B cell (primary cell): ENCODE measurements around the gene SCRN3. TPM values are rescaled to one million over a fixed set of nuclear protein-coding genes. Genes with fewer than 3 reads are reported as not detected.
"Not testable (repeated sequence)": the region's sequence is repeated elsewhere in the genome, so short reads cannot be mapped to it uniquely, and the experiment has no call there.

Source experiments
- ATAC-seq: fragments of 200-7000 bp; cut with Tn5 transposase; one replicate; pipeline ENCODE4 v1.10.0; 2021; ENCODE audit warnings: low read depth, mild to moderate bottlenecking, moderate number of reproducible peaks, moderate library complexity
- CTCF ChIA-PET: fragments of 350-600 bp; sonication (Branson Sonifier 250); formaldehyde crosslinking; loops from one replicate; lab custom pipeline; 2021; ENCODE audit warnings: antibody characterized with exemption, inconsistent platforms; lab: Charles Lee
- POLR2A ChIA-PET: fragments of 350-600 bp; sonication (Branson Sonifier 250); formaldehyde crosslinking; loops from one replicate; lab custom pipeline; 2021; ENCODE audit warnings: antibody characterized with exemption; lab: Charles Lee
- DNase-seq: peaks from one replicate; pipeline ENCODE4 v3.0.0; 2013
- H2AFZ ChIP-seq: 2 replicates; pipeline ENCODE4 v1.6.1; 2012; ENCODE audit warnings: mild to moderate bottlenecking, low read depth, low read length; ENCODE audit not compliant: insufficient read depth, poor library complexity, severe bottlenecking
- H3K27ac ChIP-seq, 2 donors: 1 replicate in 1 of 2; 2 replicates in 1 of 2; pipeline ENCODE4 v1.5.1; 2012 to 2013; ENCODE audit warnings: low read length in 2 of 2, mild to moderate bottlenecking in 2 of 2, moderate library complexity in 1 of 2
- H3K27me3 ChIP-seq, 4 experiments: fragments of 200-600 bp in 1 of 4; sonication (generic) in 1 of 4; replicated peaks in 1 of 4; 1 replicate in 2 of 4; 2 replicates in 2 of 4; pipeline versions ENCODE4 v1.6.1 to v1.7.0; 2013 to 2016; ENCODE audit warnings: low read length in 3 of 4, mild to moderate bottlenecking in 2 of 4, mixed read lengths in 1 of 4, moderate library complexity in 1 of 4; ENCODE audit not compliant: insufficient read depth in 4 of 4, control insufficient read depth in 3 of 4; ENCODE audit errors: control extremely low read depth in 1 of 4
- H3K36me3 ChIP-seq, 2 experiments: replicated peaks in 1 of 2; 1 replicate in 1 of 2; 2 replicates in 1 of 2; pipeline versions ENCODE4 v1.6.1 to v1.7.1; 2013; ENCODE audit warnings: low read length in 1 of 2; ENCODE audit not compliant: insufficient read depth in 2 of 2, control insufficient read depth in 1 of 2; ENCODE audit errors: control extremely low read depth in 1 of 2, extremely low read depth in 1 of 2
- H3K4me1 ChIP-seq, 2 donors: fragments of 200-600 bp in 1 of 2; sonication (generic) in 1 of 2; 1 replicate in 1 of 2; 2 replicates in 1 of 2; pipeline versions ENCODE4 v1.5.1 to v1.6.1; 2013 to 2017; ENCODE audit warnings: low read length in 2 of 2; ENCODE audit not compliant: control insufficient read depth in 2 of 2, insufficient read depth in 2 of 2
- H3K4me2 ChIP-seq: replicated peaks from 2 replicates; pipeline ENCODE3; 2012; ENCODE audit warnings: mild to moderate bottlenecking, low read depth, low read length; ENCODE audit not compliant: poor library complexity, severe bottlenecking
- H3K4me3 ChIP-seq, 5 experiments: fragments of 200-600 bp in 1 of 5; sonication (generic) in 1 of 5; 1 replicate in 3 of 5; 2 replicates in 2 of 5; pipeline versions ENCODE4 v1.5.1 to v1.7.0; 2011 to 2016; ENCODE audit warnings: low read length in 4 of 5, mild to moderate bottlenecking in 4 of 5, low read depth in 2 of 5, control low read depth in 1 of 5, moderate library complexity in 1 of 5; ENCODE audit not compliant: insufficient read depth in 1 of 5; ENCODE audit errors: control extremely low read depth in 1 of 5, extremely low read depth in 1 of 5
- H3K79me2 ChIP-seq: fragments of 200-600 bp; sonication (generic); one replicate; pipeline ENCODE4 v1.6.0; 2016; ENCODE audit warnings: low read length; ENCODE audit not compliant: control insufficient read depth, insufficient read depth
- H3K9ac ChIP-seq: fragments of 200-600 bp; sonication (generic); 2 replicates; pipeline ENCODE4 v1.6.1; 2017; ENCODE audit warnings: mild to moderate bottlenecking, low read length, moderate library complexity
- H3K9me3 ChIP-seq, 3 donors: one replicate each; pipeline versions ENCODE4 v1.6.1 to v1.7.1; 2013; ENCODE audit warnings: low read length in 2 of 3; ENCODE audit not compliant: control insufficient read depth in 2 of 3, insufficient read depth in 1 of 3; ENCODE audit errors: control extremely low read depth in 1 of 3
- H4K20me1 ChIP-seq: 2 replicates; pipeline ENCODE4 v1.6.0; 2012; ENCODE audit warnings: mild to moderate bottlenecking, low read length; ENCODE audit not compliant: insufficient read depth, control insufficient read depth, poor library complexity, severe bottlenecking
- H3K27ac Mint-ChIP-seq: one replicate; pipeline ENCODE4 v1.8.0; 2021; ENCODE audit warnings: mixed read lengths
- H3K27me3 Mint-ChIP-seq: one replicate; pipeline ENCODE4 v1.8.0; 2021; ENCODE audit warnings: mixed read lengths
- H3K4me1 Mint-ChIP-seq: one replicate; pipeline ENCODE4 v1.8.0; 2021; ENCODE audit warnings: mixed read lengths
- H3K4me3 Mint-ChIP-seq: one replicate; pipeline ENCODE4 v1.8.0; 2021; ENCODE audit warnings: mixed read lengths
- H3K9me3 Mint-ChIP-seq: one replicate; pipeline ENCODE4 v1.8.0; 2022; ENCODE audit warnings: mixed read lengths; ENCODE audit not compliant: insufficient read depth
- EZH2 ChIP-seq: IDR thresholded peaks from 2 replicates; pipeline ENCODE4 v1.6.1; 2012; ENCODE audit warnings: borderline replicate concordance, low read depth, mild to moderate bottlenecking, moderate library complexity, low read length; ENCODE audit not compliant: insufficient read depth, poor library complexity, severe bottlenecking
- WGBS: methylation state at CpG from one replicate; pipeline ENCODE4 v1.1.5; 2013; ENCODE audit warnings: missing lambda C conversion rate; ENCODE audit not compliant: insufficient coverage; 5-methylcytosine and 5-hydroxymethylcytosine counted together
- intact Hi-C: fragments of 100-400 bp; cut with micrococcal nuclease; formaldehyde crosslinking; loops from one replicate; pipeline ENCODE4 v1.10.0; 2022
- polyA plus RNA-seq: library from polyadenylated mRNA; depleted of rRNA; stranded (reverse); fragments of >200 nt; gene quantifications from 2 replicates; pipeline ENCODE4 v1.2.3, GENCODE V29; 2012
- total RNA-seq, 2 donors: library from RNA; stranded (reverse); fragments of 120-200 nt in 1 of 2; gene quantifications; 1 replicate in 1 of 2; 2 replicates in 1 of 2; pipeline versions ENCODE4 v1.2.3 to v1.2.4, GENCODE V29; 2013 to 2022
- TF ChIP-seq, protein P1 (sequence below): fragments of 200-600 bp; IDR thresholded peaks from one replicate; pipeline ENCODE4 v1.8.0; 2022; ENCODE audit warnings: antibody characterized with exemption, mild to moderate bottlenecking

The SCRN3 gene
- total and polyA plus RNA-seq, 2 donors (not counting 1 experiment from before 2014, with no cell fraction given) = 9.8 to 21.6 TPM

DNA sequence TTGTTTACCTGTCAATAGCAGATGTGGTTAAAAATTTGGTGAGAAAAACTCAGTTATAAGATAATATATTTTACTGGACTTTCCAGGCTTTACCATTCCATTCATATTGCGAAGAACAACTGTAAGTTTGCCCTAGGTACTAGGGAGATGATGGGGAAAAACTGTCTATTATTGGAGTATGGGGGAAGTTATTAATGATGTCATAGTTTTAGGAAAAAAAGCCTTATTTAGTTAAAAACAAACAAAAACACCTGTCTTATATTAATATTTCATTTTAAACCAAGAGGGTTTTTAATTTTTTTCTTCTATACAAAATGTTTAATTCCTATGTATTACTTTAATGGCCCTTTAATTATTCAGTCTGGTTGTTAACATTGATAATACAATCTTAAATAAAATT lies 42.5 kb upstream of the SCRN3 start:
- no peak overlapping the region for H3K9ac ChIP-seq
- CTCF ChIA-PET = no interaction called here

DNA sequence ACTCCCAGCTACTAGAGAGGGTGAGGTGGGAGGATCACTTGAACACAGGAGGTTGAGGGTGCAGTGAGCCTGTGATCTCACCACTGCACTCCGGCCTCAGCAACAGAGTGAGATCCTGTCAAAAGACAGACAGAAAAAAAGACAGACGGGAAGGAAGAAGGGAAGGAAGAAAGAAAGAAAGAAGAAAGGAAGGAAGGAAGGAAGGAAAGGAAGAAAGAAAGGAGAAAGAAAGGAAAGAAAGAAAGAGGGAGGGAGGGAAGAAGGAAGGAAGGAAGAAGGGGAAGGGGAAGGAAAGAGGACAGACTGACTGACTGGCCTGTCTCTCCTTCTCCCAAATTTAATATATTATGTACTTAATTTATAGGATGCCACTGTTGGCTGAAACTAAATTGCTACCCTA lies 39.2 kb upstream of the SCRN3 start:
- Mint-ChIP-seq H3K4me1 (no peaks in the 10 kb centered on the region), H3K27me3 (no peaks in the 10 kb centered on the region), H3K4me3 (no peak overlapping the region), H3K27ac (no peak overlapping the region), H3K9me3 (no peaks in the 10 kb centered on the region)
- ATAC-seq = no peak
- Histone ChIP-seq H3K9ac (no peak overlapping the region), H3K4me2 (no peak overlapping the region), H2AFZ (no peak overlapping the region), H4K20me1 (peaks cover 10% of the 10 kb centered on the region), H3K27ac (no peak overlapping the region), H3K79me2 (no peaks in the 10 kb centered on the region), H3K27me3 (no peaks in the 10 kb centered on the region), H3K36me3 (peaks cover 7% of the 10 kb centered on the region in 2 experiments), H3K4me3 (no peak overlapping the region), H3K4me1 (no peaks in the 10 kb centered on the region), H3K9me3 (no peaks in the 10 kb centered on the region)
- WGBS = 94% methylated on average over 2 of the region's 2 CpGs
- POLR2A ChIA-PET = no interaction called here
- CTCF ChIA-PET = no interaction called here
- DNase-seq = no peak
- TF ChIP-seq EZH2 = no peak
- TF ChIP-seq, protein P1, sequence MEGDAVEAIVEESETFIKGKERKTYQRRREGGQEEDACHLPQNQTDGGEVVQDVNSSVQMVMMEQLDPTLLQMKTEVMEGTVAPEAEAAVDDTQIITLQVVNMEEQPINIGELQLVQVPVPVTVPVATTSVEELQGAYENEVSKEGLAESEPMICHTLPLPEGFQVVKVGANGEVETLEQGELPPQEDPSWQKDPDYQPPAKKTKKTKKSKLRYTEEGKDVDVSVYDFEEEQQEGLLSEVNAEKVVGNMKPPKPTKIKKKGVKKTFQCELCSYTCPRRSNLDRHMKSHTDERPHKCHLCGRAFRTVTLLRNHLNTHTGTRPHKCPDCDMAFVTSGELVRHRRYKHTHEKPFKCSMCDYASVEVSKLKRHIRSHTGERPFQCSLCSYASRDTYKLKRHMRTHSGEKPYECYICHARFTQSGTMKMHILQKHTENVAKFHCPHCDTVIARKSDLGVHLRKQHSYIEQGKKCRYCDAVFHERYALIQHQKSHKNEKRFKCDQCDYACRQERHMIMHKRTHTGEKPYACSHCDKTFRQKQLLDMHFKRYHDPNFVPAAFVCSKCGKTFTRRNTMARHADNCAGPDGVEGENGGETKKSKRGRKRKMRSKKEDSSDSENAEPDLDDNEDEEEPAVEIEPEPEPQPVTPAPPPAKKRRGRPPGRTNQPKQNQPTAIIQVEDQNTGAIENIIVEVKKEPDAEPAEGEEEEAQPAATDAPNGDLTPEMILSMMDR = no peak
- intact Hi-C loops = no loop called here

More for the DNA sequence above, 42.5 kb upstream of the SCRN3 start:
- Histone ChIP-seq H3K27me3 (no peaks in the 10 kb centered on the region), H3K4me3 (no peak overlapping the region), H3K4me2 (no peak overlapping the region), H3K9me3 (no peaks in the 10 kb centered on the region), H3K36me3 (peaks cover 4 to 12% of the 10 kb centered on the region in 2 experiments), H3K79me2 (no peaks in the 10 kb centered on the region), H4K20me1 (peaks cover 10% of the 10 kb centered on the region), H2AFZ (no peak overlapping the region), H3K27ac (no peak overlapping the region), H3K4me1 (no peaks in the 10 kb centered on the region)
- H3K27ac Mint-ChIP-seq = no peak overlapping the region
- TF ChIP-seq, protein P1 = no peak
- no peak for TF ChIP-seq EZH2
- H3K27me3 Mint-ChIP-seq = no peaks in the 10 kb centered on the region
- H3K4me3 Mint-ChIP-seq = no peak overlapping the region
- POLR2A ChIA-PET = no interaction called here
- intact Hi-C loops = no loop called here
- ATAC-seq (no peak), DNase-seq (no peak)
- no peaks in the 10 kb centered on the region for H3K9me3 Mint-ChIP-seq
- no peaks in the 10 kb centered on the region for H3K4me1 Mint-ChIP-seq
- WGBS = no CpG with 5 or more reads among the region's 1 CpG

DNA sequence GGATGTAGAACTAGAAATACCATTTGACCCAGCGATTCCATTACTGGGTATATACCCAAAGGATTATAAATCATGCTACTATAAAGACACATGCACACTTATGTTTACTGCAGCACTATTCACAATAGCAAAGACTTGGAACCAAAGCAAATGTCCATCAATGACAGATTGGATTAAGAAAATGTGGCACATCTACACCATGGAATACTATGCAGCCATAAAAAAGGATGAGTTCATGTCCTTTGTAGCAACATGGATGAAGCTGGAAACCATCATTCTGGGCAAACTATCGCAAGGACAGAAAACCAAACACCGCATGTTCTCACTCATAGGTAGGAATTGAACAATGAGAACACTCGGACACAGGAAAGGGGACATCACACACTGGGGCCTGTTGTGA lies 35.9 kb upstream of the SCRN3 start:
- H3K4me3 ChIP-seq, H3K4me1 Mint-ChIP-seq, ATAC-seq, CTCF ChIA-PET, POLR2A ChIA-PET, intact Hi-C loops, H3K4me1 ChIP-seq, H3K79me2 ChIP-seq, H2AFZ ChIP-seq, H3K9me3 ChIP-seq, H3K27ac Mint-ChIP-seq, H3K9ac ChIP-seq, H3K4me2 ChIP-seq, H3K27ac ChIP-seq, H3K9me3 Mint-ChIP-seq, H3K4me3 Mint-ChIP-seq, H3K27me3 Mint-ChIP-seq, H3K27me3 ChIP-seq, DNase-seq: not testable (repeated sequence)
- peaks cover 24% of the 10 kb centered on the region for H4K20me1 ChIP-seq
- no CpG with 5 or more reads among the region's 4 CpGs for WGBS
- peaks cover 9 to 21% of the 10 kb centered on the region in 2 experiments for H3K36me3 ChIP-seq
